ENCODE data around the gene IL17RA.
"Not testable (repeated sequence)": the region's sequence is repeated elsewhere in the genome, so short reads cannot be mapped to it uniquely, and the experiment has no call there.

The IL17RA gene

DNA sequence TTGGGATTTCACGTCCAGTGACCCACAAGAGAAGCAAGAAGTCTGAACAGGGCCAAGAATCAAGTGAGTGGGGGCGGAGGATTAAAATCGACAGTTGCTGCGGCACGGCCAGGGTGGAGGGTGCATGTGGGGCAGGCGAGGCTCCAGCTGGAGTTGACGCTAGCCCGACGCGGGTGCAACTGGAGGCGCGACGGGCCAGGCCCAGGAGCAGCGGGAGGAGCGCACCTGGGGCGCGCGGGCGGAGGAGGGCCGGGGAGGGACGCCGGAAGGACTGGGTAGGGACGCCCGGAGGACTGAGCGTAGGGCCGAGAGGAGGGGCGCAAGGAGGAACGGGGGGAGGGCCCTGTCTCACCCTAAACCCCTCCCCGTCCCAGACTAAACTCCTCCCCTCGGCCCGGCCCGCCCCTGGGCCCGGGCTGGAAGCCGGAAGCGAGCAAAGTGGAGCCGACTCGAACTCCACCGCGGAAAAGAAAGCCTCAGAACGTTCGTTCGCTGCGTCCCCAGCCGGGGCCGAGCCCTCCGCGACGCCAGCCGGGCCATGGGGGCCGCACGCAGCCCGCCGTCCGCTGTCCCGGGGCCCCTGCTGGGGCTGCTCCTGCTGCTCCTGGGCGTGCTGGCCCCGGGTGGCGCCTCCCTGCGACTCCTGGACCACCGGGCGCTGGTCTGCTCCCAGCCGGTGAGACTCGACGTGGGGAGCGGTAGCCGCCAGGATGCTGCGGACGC lies at the start of gene IL17RA:
Gene IL17RA, plus strand, starts transcription at position 447 of the 723 bp plus-strand sequence. Its CDS starts 92 bp downstream, at position 539.
- DNase-seq (ENCODE audit: low read depth): peak; percentile 91

DNA sequence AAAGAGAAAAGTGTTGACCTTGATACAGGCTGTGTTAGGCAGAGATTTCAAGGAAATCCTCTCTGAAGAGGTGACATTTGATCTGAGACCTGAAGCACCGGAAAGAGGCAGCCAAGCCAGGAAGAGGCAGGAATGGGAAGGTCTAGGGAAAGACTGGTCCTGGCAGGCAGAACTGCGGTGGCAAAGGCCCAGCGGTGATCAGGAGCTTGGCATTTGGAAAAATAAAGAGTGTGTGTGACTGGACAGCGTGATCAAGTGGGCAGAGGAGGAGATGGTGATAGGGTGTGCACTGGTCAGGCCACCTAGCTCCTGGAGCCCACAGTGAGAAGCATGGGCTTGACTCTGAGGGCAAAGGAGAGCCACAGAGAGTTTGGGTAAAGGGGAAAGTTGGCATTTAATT lies 49.6 kb upstream of the IL17RA start:
- no peak for DNase-seq (ENCODE audit: low read depth)

DNA sequence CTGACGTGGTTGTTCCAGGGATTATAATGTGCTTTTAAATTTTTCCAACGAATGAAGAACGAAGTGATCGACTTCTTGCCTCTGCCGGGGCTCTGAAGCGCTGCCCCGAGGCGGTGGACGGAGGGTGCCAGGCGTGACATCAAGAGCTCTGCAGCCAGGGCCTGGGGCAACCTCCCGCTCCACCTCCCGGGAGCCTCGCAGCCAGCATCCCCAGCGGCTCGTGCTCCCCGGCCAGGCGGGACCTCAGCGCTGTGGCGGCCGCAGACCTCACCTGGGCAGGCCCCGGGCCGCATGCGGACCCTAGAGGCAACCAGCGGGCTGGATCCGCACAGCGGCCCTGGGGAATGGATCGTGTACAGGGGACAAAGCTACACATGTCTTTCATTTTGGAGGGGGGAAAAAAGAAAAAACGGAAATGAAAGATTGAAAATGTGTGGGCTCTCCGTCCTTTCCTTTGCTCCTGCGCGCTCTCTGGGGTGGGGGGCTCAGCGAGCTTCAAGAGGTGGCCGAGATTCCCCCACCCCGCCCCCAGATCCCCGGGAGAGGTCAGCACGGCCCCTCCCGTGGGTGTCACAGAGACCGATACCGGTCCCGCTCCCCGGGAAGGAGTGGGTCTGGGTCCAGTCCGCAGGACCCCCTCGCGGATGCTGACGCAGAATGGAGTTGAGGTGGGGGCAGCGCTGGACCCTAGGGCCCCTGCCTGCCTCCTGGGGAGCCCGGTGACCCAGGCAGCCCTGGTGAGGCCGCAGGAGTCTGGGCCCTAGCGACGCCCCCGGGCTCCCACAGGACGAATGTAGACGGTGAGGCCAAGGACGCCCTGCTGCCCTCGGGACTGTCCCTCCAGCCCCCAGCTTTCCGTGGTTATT lies 48.6 kb upstream of the IL17RA start:
- DNase-seq (ENCODE audit: low read depth): not testable (repeated sequence)

DNA sequence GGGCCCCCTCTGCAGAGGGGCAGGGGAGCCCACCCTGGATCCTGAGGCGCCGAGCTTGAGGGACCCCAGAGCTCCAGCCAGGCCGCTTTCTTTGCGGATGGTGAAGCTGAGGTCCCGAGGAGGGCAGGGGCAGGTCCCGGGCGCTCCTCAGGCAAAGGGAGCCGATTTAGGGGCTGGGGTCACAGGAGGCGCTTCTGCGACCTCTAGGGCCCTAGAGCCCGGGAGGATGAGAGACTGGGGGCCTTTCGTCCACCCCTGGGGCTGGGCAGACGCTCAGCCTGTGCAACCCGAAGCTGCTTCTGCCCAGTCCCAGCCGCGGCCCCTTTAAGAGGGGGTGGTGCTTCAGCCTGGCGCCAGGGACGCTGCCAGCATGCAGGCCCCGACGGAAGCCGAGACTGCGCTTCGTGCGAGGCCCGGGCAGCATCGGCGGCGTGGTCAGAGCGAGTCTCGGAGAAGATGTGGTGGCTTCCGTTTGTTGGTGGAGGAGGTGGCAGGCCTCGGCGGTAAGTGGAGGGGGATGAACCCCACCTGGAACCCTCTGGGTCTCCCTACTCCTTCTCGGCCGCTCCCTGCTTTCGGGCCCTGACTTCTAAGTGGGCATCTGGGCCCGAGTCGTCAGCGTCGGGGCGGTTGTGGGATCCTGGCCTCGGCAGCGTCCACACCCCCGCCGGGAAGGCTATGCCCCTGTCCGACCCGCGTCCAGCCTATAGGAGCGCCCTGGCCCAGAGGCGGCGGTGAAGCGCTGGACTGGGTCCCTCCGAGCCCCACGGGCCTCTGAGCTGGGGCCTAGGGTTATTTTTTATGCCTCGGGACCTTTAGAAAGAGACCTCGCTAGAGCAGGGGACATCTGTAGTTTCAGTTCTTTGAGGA lies 47.7 kb upstream of the IL17RA start:
- not testable (repeated sequence) for DNase-seq (ENCODE audit: low read depth)

- DNase-seq (ENCODE audit: low read depth): no peak
These were observed 41.3 kb upstream of the IL17RA start for GRCh38 chr22:17043521-17043920.

GRCh38 chr22:17046566-17047348 lies 38.0 kb upstream of the IL17RA start:
- DNase-seq (ENCODE audit: low read depth): no peak

GRCh38 chr22:17047656-17048055 lies 37.1 kb upstream of the IL17RA start:
- no peak for DNase-seq (ENCODE audit: low read depth)

GRCh38 chr22:17056058-17056457 lies 28.7 kb upstream of the IL17RA start:
- DNase-seq (ENCODE audit: low read depth): no peak

GRCh38 chr22:17056807-17057206 lies 28.0 kb upstream of the IL17RA start:
- no peak for DNase-seq (ENCODE audit: low read depth)

GRCh38 chr22:17057959-17058814 lies 26.6 kb upstream of the IL17RA start:
- DNase-seq (ENCODE audit: low read depth): peak; percentile 24

- no peak for DNase-seq (ENCODE audit: low read depth)
These were observed 24.7 kb upstream of the IL17RA start for GRCh38 chr22:17060126-17060525.

- no peak for DNase-seq (ENCODE audit: low read depth)
These were observed 21.2 kb upstream of the IL17RA start for GRCh38 chr22:17063411-17064106.

DNA sequence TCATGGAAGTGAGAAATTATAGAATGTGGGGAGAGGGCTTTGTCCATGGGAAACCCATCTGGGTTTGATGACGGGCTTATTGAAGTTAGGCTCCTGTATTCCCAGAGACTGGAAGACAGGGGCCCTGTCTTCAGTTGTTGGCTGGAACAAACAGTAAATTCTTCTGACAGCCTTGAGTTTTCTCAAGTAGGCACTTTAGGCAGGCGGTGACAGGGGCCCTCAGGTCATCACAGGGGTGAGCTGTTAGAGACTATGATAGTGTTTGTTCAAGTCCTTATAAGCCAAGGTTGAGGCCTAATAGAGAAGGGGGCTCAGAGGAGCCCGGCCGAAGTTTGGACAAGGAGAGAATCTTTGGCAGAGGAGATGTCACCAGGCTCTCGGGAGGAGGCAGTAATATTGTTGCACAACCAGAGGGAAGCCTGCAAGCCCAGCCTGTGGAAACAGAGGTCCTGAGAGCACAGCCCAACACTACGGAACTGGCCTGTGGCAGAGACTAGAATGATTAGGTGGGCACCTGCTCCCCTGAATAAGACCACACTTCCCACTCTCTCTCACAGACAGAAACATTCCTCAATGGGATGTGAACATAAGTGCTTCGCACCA lies 20.2 kb upstream of the IL17RA start:
- no peak for DNase-seq (ENCODE audit: low read depth)

DNA sequence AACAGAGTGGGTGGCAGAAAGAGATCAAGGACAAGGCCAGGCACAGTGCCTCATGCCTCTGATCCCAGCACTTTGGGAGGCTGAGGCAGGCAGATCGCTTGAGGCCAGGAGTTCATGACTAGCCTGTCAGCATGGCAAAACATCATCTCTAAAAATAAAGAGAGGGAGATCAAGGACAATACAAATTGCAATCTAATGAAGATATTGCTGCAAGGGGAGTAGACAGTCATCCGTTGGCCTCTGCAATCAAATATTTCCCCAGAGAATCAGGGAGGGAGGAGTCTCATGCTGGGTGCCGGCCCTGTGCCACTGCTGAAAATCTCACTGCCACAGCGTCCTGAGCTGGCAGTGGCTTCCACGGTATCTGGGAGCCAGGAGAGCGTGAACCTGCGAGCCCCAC lies 19.4 kb upstream of the IL17RA start:
- no peak for DNase-seq (ENCODE audit: low read depth)

DNA sequence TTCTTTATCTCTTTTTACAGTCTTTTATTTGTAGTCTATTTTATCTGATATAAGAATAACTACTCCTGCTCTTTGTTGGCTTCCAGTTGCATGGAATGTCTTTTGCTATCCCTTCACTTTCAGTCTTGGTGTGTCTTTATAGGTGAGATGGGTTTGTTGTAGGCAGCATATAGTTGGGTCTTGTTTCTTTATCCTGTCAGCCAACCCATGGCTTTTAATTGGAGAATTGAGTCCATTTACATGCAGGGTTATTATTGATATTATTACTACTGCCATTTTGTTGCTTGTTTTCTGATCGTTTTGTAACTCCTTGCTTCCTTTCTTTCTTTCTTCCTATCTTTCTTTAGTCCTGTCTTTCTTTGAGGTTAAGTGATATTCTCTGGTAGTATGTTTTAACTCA lies 11.9 kb upstream of the IL17RA start:
- DNase-seq (ENCODE audit: low read depth): no peak

DNA sequence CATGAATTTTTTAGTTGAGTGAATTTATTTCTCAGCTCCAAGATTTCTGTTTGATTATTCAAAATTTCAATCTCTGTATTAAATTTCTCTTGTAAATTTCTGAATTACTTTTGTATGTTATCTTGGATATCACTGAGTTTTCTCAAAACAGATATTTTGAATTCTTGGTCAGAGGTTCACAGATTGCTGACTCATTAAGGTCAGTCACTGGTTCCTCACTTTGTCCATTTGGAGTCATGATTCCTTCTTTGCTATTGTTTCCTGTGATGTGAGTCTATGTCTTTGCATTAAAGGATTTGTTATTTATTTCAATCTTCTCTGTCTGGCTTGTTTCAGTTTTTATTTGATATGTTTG lies 10.2 kb upstream of the IL17RA start:
- no peak for DNase-seq (ENCODE audit: low read depth)

GRCh38 chr22:17077255-17077654 lies 7.5 kb upstream of the IL17RA start:
- no peak for DNase-seq (ENCODE audit: low read depth)

DNA sequence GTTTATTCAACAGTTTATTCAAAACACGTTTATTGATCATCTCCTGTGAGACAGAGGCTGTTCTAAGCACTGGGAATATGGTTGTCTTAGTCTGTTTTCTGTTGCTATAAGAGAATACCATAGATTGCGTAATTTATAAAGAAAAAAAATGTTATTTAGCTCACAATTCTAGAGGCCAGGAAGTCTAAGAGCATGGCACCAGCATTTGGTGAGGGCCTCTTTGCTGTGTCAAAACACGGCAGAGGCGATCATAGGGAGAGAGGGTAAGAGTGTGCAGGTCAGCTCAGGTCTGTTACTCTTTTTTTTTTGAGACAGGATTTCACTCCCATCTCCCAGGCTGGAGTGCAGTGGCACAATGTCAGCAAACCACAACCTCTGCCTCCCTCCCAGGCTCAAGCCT lies 5.2 kb upstream of the IL17RA start:
- DNase-seq (ENCODE audit: low read depth): no peak

DNA sequence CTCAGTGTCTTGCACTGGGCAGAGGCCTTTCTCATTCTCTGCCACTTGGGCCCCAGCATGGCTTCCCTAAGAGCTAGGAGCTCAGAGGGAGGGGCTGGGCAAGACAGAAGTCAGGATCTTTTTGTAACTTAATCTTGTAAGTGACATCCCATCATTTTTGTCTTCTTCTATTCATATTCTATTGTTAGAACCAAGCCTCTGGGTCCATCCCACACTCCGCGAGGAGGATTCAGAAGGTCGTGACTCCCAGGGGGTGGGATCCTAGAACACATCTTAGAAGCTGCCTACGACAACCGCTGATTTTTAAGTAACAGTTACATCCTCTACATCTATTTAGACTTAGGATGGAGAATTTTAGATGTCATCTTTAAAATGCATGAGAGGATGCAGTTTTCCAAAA lies 1.5 kb upstream of the IL17RA start:
- DNase-seq (ENCODE audit: low read depth): no peak
